Right renal pelvis (tissue), 4 donors: ENCODE measurements around the gene SERTM1. TPM values are rescaled to one million over a fixed set of nuclear protein-coding genes. Genes with fewer than 3 reads are reported as not detected.
A peak's percentile ranks its signal among the peaks of the same experiment; 100 is the strongest.

ENCODE experiments used
- DNase-seq, 4 donors: peaks; one replicate each; pipeline ENCODE4 v3.0.0-alpha.2; 2013; ENCODE audit warnings: low read depth in 4 of 4, low spot score in 3 of 4, missing footprints in 1 of 4
- polyA plus RNA-seq, 4 donors: library from polyadenylated mRNA; unstranded; fragments of 120-200 nt; gene quantifications; one replicate each; pipeline ENCODE4 v1.2.1, GENCODE V29; 2013; ENCODE audit not compliant: insufficient read length in 4 of 4

The SERTM1 gene
- under 1 TPM; 0.32 to 0.72 (median 0.54) TPM for polyA plus RNA-seq

DNA sequence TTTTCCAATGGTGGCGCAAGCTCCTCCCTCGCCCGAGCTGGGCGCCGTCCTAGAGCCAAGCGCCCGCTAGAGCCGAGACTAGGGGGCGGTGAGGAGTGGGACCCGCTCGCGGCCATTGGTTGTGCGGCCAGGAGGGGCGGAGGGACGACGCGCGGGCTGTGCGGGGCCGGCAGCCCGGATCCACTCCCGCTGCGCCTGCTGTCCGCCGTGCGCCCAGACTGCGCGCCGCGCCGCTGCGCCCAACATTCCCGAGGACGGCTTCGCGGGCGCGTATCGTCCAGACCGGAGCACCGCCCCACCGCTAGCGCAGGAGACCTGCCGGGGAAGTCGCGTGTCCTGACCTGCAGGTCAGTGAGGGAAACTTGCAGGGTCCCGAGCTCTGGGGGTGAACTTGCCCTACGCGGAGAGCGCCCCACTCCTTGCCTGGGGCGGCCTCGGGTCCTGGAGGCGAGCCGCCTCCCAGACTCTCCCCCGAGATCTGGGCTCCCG, at the start of gene SERTM1:
SERTM1 (plus strand) TSS at position 183 of the 489 bp plus-strand sequence. CDS start 21,059 bp downstream, outside the sequence.
- DNase-seq = peak; percentile 20 to 39 (median 28)

DNA sequence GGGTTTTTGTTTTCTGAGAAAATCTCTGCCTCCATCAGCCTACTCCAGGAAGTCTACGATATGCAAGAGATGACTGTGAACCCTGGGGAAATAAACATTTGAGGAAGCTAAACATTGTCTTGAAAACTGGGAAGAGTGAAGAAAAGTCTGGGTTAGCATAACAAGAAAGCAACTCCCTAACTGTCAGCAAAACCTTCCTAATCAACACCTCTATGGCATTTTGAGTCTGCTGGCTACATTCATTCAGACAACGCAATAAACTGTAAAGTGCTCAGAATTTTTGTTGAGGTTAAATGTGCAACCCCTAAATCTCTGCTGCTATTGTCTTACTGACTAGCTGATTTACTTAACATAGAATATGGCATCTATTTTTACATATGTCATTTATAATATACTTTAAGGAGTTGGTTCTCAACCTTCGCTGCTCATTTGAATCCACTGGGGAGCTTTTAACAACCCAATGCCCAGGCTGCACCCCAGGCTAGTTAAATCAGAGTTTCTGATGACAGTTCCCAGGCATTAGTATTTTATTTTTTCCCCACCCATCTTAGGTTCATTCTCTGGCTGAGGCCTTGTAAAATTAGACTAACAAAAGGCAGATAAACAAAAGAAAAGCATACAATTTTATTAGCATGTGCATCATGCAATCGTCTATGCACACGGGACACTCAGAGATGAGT, 45.3 kb upstream of the SERTM1 start:
- DNase-seq = no peak

DNA sequence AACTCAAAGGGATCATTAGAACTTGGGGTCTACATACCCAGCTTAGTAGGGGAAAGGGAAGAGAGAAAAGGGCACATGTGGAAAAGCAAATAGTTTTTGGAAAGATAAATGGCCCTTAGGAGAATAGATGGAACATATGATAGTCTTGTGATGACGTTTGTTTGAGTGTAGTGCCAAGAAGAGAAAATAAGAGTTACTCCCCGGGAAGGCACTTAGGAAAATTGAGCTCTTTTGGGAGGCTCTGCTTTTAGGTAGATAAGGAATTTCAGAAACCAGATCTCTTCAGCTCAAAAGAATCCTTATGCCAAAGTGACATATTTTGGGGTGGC, 44.8 kb upstream of the SERTM1 start:
- DNase-seq = no peak

DNA sequence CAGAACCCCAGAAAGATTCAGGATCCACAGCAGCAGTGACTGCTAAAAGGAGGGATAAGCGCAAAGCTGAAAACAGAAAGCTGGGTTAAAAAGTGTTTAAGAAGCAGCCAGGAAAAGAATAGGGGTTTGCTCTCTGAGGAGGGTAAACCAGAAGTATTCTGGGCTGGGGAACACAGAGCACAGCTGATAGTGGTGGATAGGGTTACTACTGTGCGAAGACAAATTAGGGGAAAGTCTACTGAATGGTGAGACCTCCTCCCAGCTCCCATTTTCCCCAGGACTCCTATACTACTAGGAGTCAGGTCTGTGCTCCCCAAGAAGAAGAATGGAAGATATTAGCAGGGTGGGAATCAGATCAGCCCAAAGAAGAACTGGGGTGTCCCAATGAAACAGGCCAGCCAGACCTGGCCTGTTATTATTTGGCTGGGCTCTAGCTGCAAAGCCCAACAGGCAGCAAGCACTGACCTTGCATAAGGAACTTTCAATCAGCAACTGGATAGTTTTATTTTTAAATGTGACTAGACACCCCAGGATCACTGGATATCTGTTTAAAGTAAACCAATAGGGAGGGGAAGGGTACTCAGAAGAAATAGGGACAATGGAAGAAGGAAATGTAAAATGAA, 43.5 kb upstream of the SERTM1 start:
- DNase-seq = no peak

DNA sequence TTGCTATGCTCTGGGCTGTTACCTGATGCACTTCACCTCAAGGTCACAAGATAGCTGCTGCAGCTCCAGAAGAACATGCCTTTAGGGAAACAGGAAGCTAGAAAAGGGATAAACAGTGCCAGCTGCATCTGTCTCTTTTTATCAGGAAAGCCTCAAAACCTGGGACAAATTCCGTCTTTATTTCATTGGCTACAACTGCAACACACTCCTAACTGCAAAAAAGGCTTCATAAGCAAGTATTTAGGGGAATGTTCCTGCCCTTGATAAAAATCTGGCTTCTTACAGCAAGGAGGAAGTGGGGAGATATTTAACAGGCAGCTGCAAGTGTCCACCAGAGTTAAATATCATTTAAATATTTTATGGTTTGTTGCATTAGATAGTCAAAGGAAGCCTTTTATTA, 34.2 kb upstream of the SERTM1 start:
- DNase-seq = no peak

DNA sequence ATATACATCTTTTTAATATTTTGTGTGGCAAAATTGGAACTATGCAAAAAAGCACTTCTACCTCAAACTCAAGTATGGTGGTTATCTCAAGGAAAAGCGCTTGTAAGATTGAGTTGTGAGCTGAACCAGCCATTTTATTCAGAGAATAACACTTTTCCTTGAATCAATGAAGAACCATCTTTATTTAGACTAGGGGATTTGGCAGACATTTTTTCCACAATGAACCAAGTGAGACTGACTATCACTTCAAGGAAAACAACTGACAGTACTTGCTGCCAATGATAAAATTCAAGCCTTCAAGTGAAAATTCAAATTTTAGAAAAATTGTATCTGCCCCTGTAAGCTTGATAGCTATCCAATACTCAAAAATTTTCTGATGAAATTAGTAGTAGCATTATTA, 23.2 kb upstream of the SERTM1 start:
- DNase-seq = no peak

DNA sequence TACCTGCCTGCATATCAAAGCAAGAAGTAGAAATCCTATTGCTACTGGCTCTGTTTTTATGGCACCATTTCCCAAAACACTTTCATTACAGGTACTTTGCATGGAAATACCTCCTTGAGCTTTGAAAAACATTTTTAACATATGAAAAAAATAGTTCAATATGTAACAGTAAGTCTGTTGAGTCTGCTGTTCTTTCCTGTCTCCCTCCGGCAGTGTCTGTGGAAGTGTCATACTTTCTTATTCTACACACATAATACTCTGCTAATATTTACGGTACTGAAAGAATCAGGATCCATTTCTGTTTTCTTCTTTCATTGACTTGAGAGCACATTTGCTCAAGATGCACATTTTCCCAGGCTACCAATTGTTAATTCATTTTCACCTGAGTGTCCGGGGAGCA, 8.2 kb upstream of the SERTM1 start:
- no peak for DNase-seq

DNA sequence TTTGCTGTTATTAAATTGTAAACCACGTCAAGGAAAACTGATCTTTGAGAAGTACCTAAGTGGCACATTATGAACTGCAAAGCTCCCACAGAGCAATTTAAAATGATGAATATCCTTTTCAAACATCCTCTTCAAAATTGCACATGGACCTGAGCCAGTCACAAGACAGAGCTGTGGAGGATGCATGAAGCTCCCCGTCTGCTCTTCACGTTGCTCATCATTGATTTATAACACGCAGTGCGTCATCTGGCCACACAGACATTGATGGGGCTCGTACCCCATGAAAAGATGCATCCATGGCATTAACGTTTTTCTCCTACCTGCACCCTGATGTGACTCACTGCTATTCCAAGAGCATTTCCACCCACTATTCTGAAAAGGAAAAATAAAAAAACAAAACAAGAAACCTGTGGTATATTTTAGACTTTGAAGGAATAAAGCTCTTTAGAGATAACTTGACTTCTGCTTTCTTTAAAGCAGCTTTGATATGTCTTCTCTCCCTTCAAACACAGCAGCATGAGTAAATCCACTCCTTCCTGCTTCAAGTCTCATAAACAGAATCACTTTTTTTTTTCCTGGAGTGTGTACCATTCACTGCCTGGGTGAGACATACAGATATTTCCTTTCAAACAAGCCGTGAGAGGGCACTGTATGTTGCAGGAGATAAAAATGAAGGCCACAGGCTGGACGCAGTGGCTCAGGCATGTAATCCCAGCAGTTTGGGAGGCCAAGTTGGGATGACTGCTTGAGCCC, 7.2 kb upstream of the SERTM1 start:
- DNase-seq = no peak

DNA sequence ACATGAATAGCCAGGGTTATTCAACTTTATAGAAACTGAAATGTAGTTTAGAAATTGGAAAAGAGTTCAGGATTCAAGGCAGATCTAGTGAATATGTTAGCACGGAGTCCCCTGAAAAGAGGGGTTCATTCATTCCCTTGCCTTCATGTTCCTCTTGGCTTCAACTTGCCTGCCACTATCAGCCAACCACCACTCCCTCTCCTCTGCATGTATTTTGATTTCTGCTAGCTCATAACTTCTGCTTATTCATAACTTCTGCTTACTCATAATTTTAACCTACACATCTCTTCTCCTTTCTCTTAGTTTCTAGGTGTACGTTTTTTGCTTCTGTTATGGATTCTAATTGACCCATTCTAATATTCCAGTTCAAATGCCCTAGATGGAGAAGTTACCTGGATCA, 5.5 kb upstream of the SERTM1 start:
- DNase-seq = no peak

DNA sequence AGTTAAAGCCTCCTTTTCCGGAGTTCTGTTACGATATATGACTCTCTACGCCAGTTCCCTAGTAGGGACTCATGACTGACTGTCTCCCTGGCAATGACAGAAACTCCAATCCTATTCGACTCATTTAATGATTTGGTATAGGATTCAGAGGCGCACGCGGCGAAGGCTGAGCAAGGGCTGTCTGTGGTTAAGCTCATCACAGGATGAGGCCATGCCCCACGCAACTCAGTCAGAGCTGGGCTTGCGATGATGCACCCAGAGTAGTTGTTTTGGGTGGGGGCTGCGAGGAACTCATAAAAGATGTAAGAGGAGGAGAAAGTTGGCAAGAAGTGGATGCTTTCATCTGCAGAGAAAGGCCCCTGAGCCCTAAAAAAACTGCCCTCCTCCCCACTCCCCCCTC, 468 bp upstream of the SERTM1 start:
- no peak for DNase-seq

DNA sequence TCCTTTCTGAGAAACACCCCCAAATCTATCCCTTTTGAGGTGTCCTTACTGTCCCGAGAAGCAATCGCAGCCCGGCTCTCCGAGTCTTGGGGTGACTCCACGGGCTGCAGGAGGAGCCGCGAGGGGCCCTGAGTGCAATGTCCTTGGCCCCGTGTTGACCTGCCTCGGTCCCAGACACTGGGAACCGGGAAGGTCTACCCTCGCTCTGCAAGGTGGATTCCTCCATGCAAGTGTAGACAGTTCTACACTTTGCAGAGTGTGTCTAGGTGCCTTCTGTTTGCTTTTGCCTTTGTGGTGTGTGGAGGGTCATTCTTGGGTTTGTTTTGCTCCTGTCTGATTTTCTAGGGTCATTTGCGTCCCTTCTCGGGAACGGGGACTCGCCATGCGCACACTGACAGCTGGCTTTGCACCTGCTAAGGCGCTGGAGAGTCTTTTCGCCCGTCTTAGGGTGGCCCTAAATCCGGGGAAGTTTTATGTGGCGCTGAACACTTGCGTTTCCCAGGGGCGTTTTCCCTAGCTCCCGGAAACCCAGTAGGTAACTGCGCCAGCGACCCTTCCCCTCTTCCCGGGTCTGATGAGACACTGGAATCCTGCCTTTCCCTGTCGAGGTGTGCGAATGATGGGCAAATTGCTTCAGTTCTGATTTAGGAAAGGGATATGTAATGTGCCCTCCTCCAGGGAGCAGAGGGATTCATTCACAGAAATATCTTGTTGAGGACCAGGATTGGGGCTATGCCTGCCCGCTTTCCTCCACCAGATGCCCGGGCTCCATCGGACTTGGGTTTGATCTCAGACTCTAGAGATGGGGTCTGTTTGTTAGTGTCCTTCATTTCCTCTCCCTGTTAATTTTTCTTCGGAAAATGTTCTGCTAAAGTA, 755 bp downstream of the SERTM1 start:
- DNase-seq = no peak

DNA sequence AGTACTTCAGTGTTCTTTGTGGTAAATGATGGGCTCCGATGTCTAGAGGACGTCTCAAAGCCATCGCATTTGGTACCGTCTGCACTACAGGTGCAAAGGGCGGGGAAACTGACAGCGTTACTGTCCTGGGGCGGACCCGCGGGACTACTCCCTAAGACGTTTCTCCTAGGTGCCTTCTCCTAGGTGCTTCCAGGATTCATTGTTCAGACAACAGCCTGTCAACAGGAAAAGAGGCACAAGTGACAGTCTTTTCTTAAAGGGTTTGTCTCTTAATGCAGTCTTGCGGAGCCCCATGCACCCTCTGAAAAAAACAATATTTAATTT, 1.4 kb downstream of the SERTM1 start:
- no peak for DNase-seq

DNA sequence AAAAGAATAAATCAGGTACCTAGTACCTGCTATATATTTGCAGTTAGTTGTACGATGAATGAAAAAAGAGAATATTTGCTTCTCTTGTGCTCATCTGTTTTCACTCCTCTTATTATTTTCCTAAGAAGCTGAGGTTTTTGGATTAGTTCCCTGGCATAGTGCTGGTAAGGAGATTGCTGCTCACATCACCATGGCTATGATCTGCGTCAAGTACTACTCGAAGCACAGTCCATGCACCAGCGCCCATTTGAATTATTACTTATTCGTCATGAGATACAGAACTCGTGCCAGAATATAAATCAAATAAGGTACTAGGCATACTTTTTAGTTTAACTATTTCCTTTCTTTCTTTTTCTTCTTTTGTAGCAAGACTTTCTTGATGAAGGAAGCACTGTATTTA, 7.1 kb downstream of the SERTM1 start:
- no peak for DNase-seq

DNA sequence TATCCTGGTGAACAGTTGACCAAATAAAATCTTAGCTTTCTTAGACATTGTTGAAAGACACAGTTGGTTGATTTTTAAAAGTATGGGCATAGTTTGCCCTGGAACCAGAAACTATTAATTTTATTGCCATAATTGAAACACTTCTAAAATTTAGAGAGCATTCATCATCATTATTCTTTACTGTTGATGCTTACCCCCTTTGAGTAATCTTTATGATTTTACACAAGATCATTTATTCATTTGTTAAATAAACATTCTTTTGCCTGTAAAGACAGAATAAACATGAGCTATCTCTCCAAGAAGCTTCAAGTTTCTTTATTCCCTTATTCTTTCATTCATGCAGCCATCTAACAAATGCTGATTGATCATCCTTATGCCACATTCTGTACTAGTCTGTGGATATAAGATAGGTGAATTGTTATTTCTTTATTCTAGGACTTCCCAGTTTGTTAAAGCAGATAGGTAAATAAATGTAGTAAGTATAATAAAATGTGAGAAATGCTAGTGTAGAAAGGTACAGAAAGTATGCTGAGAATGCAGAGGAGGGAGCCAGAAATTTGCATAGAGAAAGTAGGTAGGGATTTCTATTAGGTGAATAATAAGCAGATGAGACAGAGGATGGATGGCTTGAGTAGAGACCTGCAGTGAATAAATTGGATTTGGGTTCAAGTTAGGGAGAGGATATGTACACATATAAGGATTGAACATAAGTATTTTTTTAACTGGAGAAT, 8.2 kb downstream of the SERTM1 start:
- no peak for DNase-seq

DNA sequence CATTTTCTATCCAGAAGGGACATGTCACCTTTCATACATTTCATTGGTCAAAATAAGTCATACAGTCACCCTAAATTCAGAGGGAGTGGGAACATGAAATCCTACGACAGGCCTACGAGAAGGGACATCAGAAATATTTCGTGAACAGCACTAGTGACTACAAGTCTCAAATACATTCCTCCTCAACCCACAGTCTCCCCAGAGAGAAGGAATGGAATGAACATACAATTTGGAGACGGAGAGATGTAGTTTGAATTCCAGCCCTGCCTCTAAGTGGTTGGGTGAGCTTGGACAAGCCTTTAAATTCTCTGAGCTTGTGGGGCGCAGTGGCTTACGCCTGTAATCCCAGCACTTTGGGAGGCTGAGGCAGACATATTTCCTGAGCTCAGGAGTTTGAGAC, 9.9 kb downstream of the SERTM1 start:
- no peak for DNase-seq

DNA sequence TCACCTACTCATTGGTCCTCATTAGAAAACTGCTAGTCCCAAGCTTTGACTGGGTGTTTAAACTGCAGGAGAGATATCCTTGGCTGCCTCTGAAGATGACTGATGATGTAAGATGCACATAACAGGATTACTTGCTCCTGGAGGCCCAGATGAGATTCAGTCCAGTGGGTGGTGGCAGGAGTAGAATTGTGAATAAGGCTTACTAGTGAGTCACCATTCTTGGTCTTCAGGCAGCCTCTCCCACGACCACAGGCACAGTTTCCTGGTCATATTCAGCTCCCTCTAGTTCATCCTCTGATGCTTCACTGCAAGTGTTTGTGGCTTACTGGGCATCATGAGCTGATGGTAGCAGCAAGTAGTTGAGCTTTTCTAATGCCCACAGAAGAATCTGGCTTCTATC, 12.1 kb downstream of the SERTM1 start:
- DNase-seq = no peak

DNA sequence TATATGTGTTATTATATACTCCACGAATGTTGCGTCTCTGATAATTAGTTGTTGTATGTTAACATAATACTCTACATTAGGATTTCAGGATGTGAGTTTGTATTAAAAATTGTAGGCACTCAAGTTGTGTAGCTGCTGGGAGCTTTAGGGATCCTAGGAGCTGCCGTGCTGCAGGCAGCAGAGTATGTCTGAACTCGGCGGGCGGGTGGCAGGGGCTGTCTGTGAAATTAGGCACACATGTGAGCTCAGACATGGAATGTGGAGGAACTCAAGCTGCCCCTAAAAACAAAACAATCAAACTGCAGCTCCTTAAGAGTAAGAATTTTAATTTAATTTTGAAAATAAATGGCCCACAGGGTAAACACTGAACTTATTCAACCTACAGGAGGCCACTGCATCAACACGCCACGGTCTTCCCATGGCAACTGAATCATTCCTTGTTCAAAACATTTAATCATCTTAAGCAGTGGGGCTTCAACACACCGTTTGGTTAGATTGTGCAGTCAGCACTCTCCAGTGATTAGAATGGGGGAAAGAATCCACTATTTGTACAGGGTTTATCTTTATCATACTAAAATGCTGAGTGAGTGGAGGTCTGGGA, 22.7 kb downstream of the SERTM1 start:
- DNase-seq = no peak

DNA sequence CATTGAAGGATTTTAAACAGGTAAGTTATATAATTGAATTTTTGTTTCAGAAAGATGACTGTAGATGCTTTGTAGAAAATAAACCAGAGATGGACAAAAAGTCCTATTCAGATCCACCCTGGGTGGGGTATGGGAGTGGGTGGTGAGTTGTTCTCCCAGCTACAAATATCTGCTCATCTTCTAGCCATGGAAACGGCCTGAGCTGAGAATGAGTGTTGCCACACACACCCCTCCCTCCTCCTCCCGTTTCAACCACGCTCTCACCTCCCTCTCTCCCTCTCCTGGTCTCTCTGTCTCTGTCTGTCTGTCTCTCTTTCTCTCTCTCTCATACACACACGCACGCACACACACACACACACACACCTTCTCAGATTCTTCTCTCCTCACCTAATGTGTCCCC, 26.4 kb downstream of the SERTM1 start:
- no peak for DNase-seq

DNA sequence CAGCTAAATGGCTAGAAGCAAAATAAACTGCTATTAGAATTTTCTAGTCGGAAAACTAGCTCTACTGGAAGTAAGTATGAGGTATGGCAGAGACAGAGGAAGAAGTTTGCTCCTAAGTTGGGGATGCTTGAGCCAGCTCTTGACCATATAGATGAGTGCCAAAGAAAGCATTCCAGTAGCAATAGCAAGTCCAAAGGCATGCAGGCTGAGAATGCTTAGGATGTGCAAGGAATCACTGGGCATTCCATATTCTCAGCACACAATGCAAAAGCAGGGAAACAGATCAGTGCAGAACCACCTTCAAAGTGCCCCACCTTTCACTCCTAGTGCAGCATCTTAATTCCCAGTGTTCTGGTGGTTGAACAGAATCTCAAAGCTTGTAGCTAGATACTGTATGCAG, 32.9 kb downstream of the SERTM1 start:
- no peak for DNase-seq
